ENCODE measurements around the gene TOMM70. TPM values are rescaled to one million over a fixed set of nuclear protein-coding genes. Genes with fewer than 3 reads are reported as not detected.
A peak's percentile ranks its signal among the peaks of the same experiment; 100 is the strongest.
"Not testable (repeated sequence)": the region's sequence is repeated elsewhere in the genome, so short reads cannot be mapped to it uniquely, and the experiment has no call there.

Gene TOMM70
- total RNA-seq, 1 experiment from 2014 or later = 68.7 TPM

- DNase-seq (ENCODE audit: extremely low read depth, low read depth) = no peak
Observed at GRCh38 chr3:100329800-100330489, 70.9 kb downstream of the TOMM70 start.

- not testable (repeated sequence) for DNase-seq (ENCODE audit: extremely low read depth, low read depth)
Observed at GRCh38 chr3:100327377-100327776, 73.5 kb downstream of the TOMM70 start.

GRCh38 chr3:100325827-100326226, 75.1 kb downstream of the TOMM70 start:
- DNase-seq (ENCODE audit: extremely low read depth, low read depth) = no peak

- DNase-seq (ENCODE audit: extremely low read depth, low read depth) = no peak
Observed at GRCh38 chr3:100324044-100324443, 76.8 kb downstream of the TOMM70 start.

- no peak for DNase-seq (ENCODE audit: extremely low read depth, low read depth)
Observed at GRCh38 chr3:100319951-100320350, 80.9 kb downstream of the TOMM70 start.

- DNase-seq (ENCODE audit: extremely low read depth, low read depth) = no peak
Observed at GRCh38 chr3:100317912-100318311, 83.0 kb downstream of the TOMM70 start.

GRCh38 chr3:100316641-100317069, 84.2 kb downstream of the TOMM70 start:
- DNase-seq (ENCODE audit: extremely low read depth, low read depth) = peak; percentile 38

Other genes starting within 250 kb of the TOMM70 start
- gene TBC1D23, start 140.1 kb downstream of the TOMM70 start, total RNA-seq (2014; rRNA removed; shearing (Covaris generic)) = 19.2 and 20.3 TPM in 2 replicates
- 59.5 and 61.9 TPM in 2 replicates for gene NIT2, start 66.3 kb downstream of the TOMM70 start, total RNA-seq (2014; rRNA removed; shearing (Covaris generic))
- 3.1 TPM in 2 replicates for gene LNP1, start 450 bp upstream of the TOMM70 start, total RNA-seq (2014; rRNA removed; shearing (Covaris generic))
- gene TMEM45A, start 91.5 kb upstream of the TOMM70 start, total RNA-seq (2014; rRNA removed; shearing (Covaris generic)) = 6.5 and 8.9 TPM in 2 replicates
- not detected in 2 replicates for gene ADGRG7, start 208.5 kb upstream of the TOMM70 start, total RNA-seq (2014; rRNA removed; shearing (Covaris generic))

Data from NCI-H460 (cell line).